ENCODE results near the gene CRIP2. TPM values are rescaled to one million over a fixed set of nuclear protein-coding genes. Genes with fewer than 3 reads are reported as not detected.

CRIP2 gene
- total RNA-seq, 1 donor from 2014 or later, result 71.8 TPM

GRCh38 chr14:105449276-105450122 lies 25.1 kb upstream of the CRIP2 start:
- no peaks in the 10 kb centered on the region for H3K27me3 Mint-ChIP-seq (ENCODE audit: low read depth, unreplicated experiment)
- Histone ChIP-seq H3K4me3 (ENCODE audit: insufficient read depth, low read depth, low read length) (no peak overlapping the region), H3K27ac (ENCODE audit: low read depth, low read length) (no peak overlapping the region), H3K27me3 (ENCODE audit: insufficient read depth, low read length) (no peaks in the 10 kb centered on the region), H4K20me1 (ENCODE audit: insufficient read depth, low read length) (peaks cover 51% of the 10 kb centered on the region), H3K9ac (ENCODE audit: low read length) (no peak overlapping the region), H2AFZ (ENCODE audit: low read depth, low read length) (no peak overlapping the region), H3K4me2 (ENCODE audit: low read length) (no peak overlapping the region), H3K4me1 (ENCODE audit: insufficient read depth, low read length) (no peaks in the 10 kb centered on the region), H3K9me3 (ENCODE audit: insufficient read depth, low read depth, low read length) (no peaks in the 10 kb centered on the region), H3K79me2 (ENCODE audit: insufficient read depth, low read length) (peaks cover 37% of the 10 kb centered on the region), H3K36me3 (ENCODE audit: insufficient read depth, low read length) (no peaks in the 10 kb centered on the region)
- H3K4me3 Mint-ChIP-seq (ENCODE audit: unreplicated experiment), result no peak overlapping the region
- TF ChIP-seq CTCF (IDR thresholded peaks at IDR 0.05; ENCODE audit: insufficient read depth, low read depth, low read length), result no peak
- TF ChIP-seq EZH2 (IDR thresholded peaks at IDR 0.05; ENCODE audit: insufficient read depth, low read length), result no peak
- H3K9me3 Mint-ChIP-seq (ENCODE audit: unreplicated experiment), result no peaks in the 10 kb centered on the region
- DNase-seq (ENCODE audit: low read depth), result no peak
- H3K27ac Mint-ChIP-seq (ENCODE audit: unreplicated experiment), result no peak overlapping the region
- H3K36me3 Mint-ChIP-seq (ENCODE audit: low read depth, unreplicated experiment), result no peaks in the 10 kb centered on the region
- no peaks in the 10 kb centered on the region for H3K4me1 Mint-ChIP-seq (ENCODE audit: low read depth, unreplicated experiment)
- FAIRE-seq, result no peak

- H3K36me3 Mint-ChIP-seq (ENCODE audit: low read depth, unreplicated experiment), result no peaks in the 10 kb centered on the region
Observed at GRCh38 chr14:105450123-105450505, 24.5 kb upstream of the CRIP2 start.

More at GRCh38 chr14:105450123-105450505, 24.5 kb upstream of the CRIP2 start:
- Histone ChIP-seq H3K4me3 (ENCODE audit: insufficient read depth, low read depth, low read length) (no peak overlapping the region), H3K9me3 (ENCODE audit: insufficient read depth, low read depth, low read length) (no peaks in the 10 kb centered on the region), H3K27ac (ENCODE audit: low read depth, low read length) (no peak overlapping the region), H4K20me1 (ENCODE audit: insufficient read depth, low read length) (peaks cover 48% of the 10 kb centered on the region), H3K4me2 (ENCODE audit: low read length) (no peak overlapping the region), H3K27me3 (ENCODE audit: insufficient read depth, low read length) (no peaks in the 10 kb centered on the region), H3K79me2 (ENCODE audit: insufficient read depth, low read length) (peaks cover 37% of the 10 kb centered on the region), H2AFZ (ENCODE audit: low read depth, low read length) (no peak overlapping the region), H3K4me1 (ENCODE audit: insufficient read depth, low read length) (no peaks in the 10 kb centered on the region), H3K9ac (ENCODE audit: low read length) (no peak overlapping the region), H3K36me3 (ENCODE audit: insufficient read depth, low read length) (no peaks in the 10 kb centered on the region)
- H3K27me3 Mint-ChIP-seq (ENCODE audit: low read depth, unreplicated experiment), result no peaks in the 10 kb centered on the region
- H3K4me3 Mint-ChIP-seq (ENCODE audit: unreplicated experiment), result no peak overlapping the region
- no peaks in the 10 kb centered on the region for H3K9me3 Mint-ChIP-seq (ENCODE audit: unreplicated experiment)
- DNase-seq (ENCODE audit: low read depth), result no peak
- no peak for TF ChIP-seq EZH2 (IDR thresholded peaks at IDR 0.05; ENCODE audit: insufficient read depth, low read length)
- TF ChIP-seq CTCF (IDR thresholded peaks at IDR 0.05; ENCODE audit: insufficient read depth, low read depth, low read length), result no peak
- H3K27ac Mint-ChIP-seq (ENCODE audit: unreplicated experiment), result no peak overlapping the region
- no peaks in the 10 kb centered on the region for H3K4me1 Mint-ChIP-seq (ENCODE audit: low read depth, unreplicated experiment)
- FAIRE-seq, result no peak
